Thymus (tissue), 11 donors: ENCODE data around the gene ADGRA1. TPM values are rescaled to one million over a fixed set of nuclear protein-coding genes. Genes with fewer than 3 reads are reported as not detected.

Experiments
- DNase-seq, 9 donors: peaks; one replicate each; pipeline ENCODE4 v3.0.0-alpha.2; 2013; ENCODE audit warnings: low spot score in 9 of 9, low read depth in 6 of 9, missing footprints in 1 of 9
- H3K27ac ChIP-seq, 2 donors: one replicate each; pipeline ENCODE4 v1.5.1; 2013; ENCODE audit warnings: control low read depth in 1 of 2, low read depth in 1 of 2, low read length in 1 of 2, mild to moderate bottlenecking in 1 of 2, moderate library complexity in 1 of 2
- H3K27me3 ChIP-seq, 2 donors: one replicate each; pipeline ENCODE4 v1.5.1; 2013; ENCODE audit warnings: low read length in 1 of 2; ENCODE audit not compliant: control insufficient read depth in 2 of 2, insufficient read depth in 1 of 2
- H3K36me3 ChIP-seq, 2 donors: one replicate each; pipeline ENCODE4 v1.5.1; 2013; ENCODE audit warnings: low read length in 1 of 2, mild to moderate bottlenecking in 1 of 2, moderate library complexity in 1 of 2; ENCODE audit not compliant: control insufficient read depth in 2 of 2, insufficient read depth in 2 of 2
- H3K4me1 ChIP-seq, 2 donors: one replicate each; pipeline ENCODE4 v1.5.1; 2013; ENCODE audit warnings: low read length in 2 of 2; ENCODE audit not compliant: control insufficient read depth in 2 of 2, insufficient read depth in 2 of 2
- H3K4me3 ChIP-seq, 2 donors: one replicate each; pipeline ENCODE4 v1.5.1; 2013; ENCODE audit warnings: low read length in 2 of 2, control low read depth in 1 of 2, mild to moderate bottlenecking in 1 of 2
- H3K9me3 ChIP-seq, 2 donors: one replicate each; pipeline ENCODE4 v1.5.1; 2013; ENCODE audit warnings: low read length in 1 of 2, mild to moderate bottlenecking in 1 of 2; ENCODE audit not compliant: control insufficient read depth in 2 of 2, insufficient read depth in 1 of 2
- whole genome bisulfite sequencing: extraction: QIAGEN DNeasy Blood & Tissue Kit; methylation state at CpG from one replicate; pipeline ENCODE4 v1.1.7; 2013; 5-methylcytosine and 5-hydroxymethylcytosine counted together
- polyA plus RNA-seq: library from polyadenylated mRNA; stranded (reverse); fragments of 200-250 nt; gene quantifications from one replicate; pipeline ENCODE4 v1.2.3, GENCODE V29; 2013
- total RNA-seq: library from RNA; stranded (reverse); fragments of 120-200 nt; gene quantifications from one replicate; pipeline ENCODE4 v1.2.4, GENCODE V29; 2013
- donor health status: healthy.

Gene ADGRA1
- total and polyA plus RNA-seq, 2 donors = 0.02 TPM; not detected in 1

DNA sequence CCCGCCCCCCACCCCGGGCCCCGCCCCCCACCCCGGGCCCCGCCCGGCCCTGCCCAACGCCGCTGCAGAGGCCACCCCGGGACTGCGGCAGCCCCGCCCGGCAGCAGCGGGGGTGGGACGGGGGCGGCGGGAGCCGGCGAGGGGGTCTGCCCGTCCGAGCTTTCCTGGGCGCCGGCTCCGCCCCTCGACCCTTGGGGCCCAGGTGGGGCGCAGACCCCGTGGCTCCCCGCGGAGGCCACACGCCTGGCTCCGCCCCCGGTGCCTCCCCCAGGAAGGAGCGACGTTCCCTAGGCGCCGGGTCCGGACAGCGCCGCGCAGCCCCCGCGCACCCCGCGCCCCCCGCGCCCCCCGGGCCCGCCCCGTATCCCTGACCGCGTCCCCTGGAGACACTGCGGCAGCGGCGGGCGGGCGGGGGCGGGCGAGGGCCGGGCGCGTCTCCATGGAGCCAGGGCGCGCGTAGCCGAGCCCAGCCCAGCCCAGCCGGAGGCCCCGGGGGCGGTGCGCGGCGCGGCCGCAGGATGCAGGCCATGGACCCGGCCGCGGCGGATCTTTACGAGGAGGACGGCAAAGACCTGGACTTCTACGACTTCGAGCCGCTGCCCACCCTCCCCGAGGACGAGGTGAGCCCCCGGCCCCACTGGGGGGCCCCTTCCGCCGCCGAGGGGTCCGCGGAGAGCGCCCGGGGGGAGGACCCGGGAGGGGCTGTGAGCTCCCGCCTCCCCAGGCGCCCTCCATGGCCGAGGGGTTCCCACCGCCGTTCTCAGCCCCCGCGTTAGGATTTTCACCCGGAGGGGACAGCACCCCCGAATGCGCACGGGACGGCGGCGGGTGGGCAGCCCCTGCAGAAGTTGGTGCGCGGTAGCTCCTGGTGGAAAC, 72.5 kb downstream of the ADGRA1 start, which contains the start of gene KNDC1:
Gene KNDC1, plus strand, starts transcription at position 270 of the 876 bp plus-strand sequence. Its CDS starts 249 bp downstream, at position 519.
- no peaks in the 10 kb centered on the region for H3K4me1 ChIP-seq
- no peak within 1 kb of the TSS for H3K27ac ChIP-seq
- 1% methylated on average over 108 of the region's 108 CpGs for WGBS
- H3K9me3 ChIP-seq = no peaks in the 10 kb centered on the region
- H3K36me3 ChIP-seq = no peaks in the 10 kb centered on the region
- no peak for DNase-seq
- peaks cover 32 to 46% of the 10 kb centered on the region in 2 donors for H3K27me3 ChIP-seq
- peak within 1 kb of the TSS in 1 of 2 donors; percentile 18 for H3K4me3 ChIP-seq

DNA sequence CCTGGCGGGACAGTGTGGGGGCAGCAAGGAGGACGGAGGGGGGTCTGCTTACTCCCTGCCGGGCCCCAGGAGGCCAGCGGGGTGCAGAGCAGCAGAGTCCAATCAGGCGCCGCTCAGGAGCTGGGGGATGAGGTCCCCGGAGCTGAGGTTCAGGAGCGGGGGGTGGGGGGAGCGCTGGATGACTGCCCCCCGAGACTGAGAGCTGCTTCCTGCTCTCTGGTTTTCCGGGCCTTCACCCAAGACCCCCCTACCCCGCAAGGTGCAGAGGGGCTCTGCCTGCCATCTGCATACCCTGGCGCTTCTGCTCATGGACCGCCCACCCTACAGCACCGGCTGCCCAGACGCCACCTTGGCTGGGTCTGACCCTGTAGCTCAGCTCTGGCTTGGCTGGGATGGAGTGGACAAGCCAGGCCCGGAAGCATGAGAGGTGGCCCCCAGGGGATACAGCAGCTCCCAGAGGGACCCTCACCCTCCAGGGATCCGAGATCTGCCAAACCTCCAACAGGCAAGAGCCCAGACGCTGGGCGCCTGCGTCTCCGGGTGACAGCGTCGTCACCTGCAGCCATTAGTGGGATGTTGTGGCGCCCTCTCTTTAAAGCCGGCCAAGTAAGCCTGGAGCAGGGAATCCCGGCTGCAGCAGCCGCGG, 73.2 kb downstream of the ADGRA1 start:
- Histone ChIP-seq H3K27me3 (peaks cover 32 to 46% of the 10 kb centered on the region in 2 donors), H3K9me3 (no peaks in the 10 kb centered on the region), H3K27ac (peak overlapping the region in 1 of 2 donors; percentile 9), H3K36me3 (no peaks in the 10 kb centered on the region), H3K4me1 (no peaks in the 10 kb centered on the region), H3K4me3 (no peak overlapping the region)
- 6% methylated on average over 29 of the region's 29 CpGs for WGBS
- no peak for DNase-seq

DNA sequence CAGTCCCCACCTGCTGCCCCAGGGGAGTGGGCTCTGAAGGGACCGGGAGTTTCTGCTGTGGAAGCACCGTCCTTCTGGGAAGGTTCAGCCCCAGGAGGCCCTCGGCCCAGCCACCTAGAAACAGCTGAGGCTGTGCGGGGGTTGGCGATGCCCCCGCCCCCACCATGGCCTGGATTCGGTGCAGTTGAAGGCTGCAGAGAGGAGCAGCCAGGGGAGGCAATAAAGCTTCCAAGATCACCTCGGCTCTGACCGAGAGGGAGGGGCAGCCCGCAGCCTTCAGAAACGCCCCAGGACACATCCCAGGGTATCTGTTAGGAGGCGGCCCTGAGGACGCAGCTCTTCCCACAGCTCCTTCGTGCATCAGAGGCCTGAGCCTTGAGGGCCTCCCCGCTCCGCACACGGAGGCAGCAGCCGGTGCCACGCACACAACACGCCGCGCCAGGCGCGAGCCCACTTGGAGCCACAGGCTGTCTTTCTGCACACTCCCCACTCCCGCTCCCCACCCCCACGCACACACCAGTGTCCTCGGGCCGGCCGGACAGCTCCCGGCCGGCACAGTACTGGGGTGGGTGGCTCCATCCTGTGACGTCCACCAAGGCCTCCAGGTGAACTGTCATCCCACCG, 73.9 kb downstream of the ADGRA1 start:
- no peaks in the 10 kb centered on the region for H3K36me3 ChIP-seq
- 65% methylated on average over 33 of the region's 33 CpGs for WGBS
- no peaks in the 10 kb centered on the region for H3K9me3 ChIP-seq
- H3K4me1 ChIP-seq = no peaks in the 10 kb centered on the region
- DNase-seq = no peak
- peaks cover 32 to 46% of the 10 kb centered on the region in 2 donors for H3K27me3 ChIP-seq
- H3K4me3 ChIP-seq = no peak overlapping the region
- peak overlapping the region in 1 of 2 donors; percentile 9 for H3K27ac ChIP-seq

DNA sequence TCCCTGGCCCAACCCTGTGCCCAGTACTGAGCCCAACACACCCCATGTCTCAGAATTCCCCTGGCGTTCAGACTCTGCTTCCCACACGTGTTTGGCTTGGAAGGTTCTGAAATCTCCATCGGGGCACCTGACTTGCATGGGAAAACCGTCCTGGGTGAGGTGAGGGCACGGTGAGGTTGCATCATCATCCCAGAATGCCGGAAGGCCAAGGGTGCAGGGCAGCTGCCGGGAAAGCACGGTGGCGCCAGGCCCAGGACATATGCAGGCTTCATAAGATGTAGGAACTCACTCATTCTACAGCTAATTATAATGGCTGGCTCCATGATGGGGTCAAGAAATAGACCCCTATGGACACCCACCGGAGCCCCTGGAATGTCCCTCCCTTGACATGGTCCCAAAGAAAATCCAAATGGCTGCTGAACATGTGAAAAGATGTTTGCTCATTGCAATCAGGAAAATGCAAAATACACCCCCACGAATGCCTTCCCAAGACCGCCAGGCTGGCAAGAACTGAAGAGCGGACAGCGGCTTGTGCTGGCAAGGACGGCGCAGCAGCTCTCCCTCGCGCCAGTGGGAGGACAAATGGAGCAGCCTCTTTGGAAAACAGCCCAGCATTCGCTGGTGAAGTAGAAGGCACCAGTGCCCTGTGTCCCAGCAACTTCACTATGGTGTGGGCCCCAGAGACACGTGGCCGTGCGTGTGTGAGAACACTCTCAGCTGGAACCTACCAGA, 74.6 kb downstream of the ADGRA1 start:
- DNase-seq = no peak
- 93% methylated on average over 22 of the region's 22 CpGs for WGBS
- Histone ChIP-seq H3K4me1 (no peaks in the 10 kb centered on the region), H3K4me3 (no peak overlapping the region), H3K27me3 (peaks cover 32 to 46% of the 10 kb centered on the region in 2 donors), H3K36me3 (no peaks in the 10 kb centered on the region), H3K27ac (no peak overlapping the region), H3K9me3 (no peaks in the 10 kb centered on the region)

DNA sequence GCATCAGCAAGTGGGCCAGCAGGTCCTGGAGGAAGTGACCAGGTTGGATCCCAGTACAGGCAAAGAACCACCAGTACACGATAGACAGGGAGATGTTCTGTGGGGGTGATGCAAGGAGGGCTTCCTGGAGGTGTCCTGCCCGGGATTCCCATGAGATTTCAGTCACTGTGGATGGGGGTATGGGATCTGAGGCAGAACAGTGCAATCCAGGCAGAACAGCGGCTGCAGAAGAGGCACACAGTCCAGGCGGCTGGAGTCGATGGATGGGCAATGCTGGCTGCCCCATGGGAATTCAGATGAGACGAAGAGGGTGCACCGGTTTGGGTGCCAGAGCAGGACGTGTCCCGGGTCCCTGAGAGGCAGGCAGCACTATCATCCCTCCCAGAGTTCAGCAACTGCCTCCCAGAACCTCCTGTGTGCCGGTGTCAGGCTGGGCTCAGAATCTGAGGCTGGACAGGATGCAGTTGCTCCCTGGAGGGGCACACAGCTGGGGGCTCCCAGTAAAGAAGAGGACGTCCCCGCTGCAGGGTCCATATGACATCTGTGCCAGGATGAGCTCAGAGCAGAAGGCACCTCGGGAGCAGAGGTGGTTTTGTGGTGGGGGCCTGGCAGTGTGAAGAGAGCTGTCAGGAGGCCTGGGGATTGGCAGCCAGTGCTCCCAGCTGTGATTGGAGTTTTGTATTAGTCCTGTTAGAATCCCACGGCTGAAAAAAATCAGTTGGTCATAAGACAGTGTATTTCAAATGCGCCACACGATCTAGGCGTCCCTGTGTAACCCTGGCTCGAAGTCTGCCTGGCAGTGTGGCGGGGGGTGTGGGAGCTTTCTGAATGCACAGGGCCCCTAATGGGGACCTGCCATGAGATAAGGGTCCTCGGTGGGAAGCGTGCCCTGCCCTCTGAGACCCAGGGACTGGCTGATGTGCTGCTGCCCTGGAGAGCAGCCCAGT, 75.5 kb downstream of the ADGRA1 start:
- H3K27ac ChIP-seq = no peak overlapping the region
- no peak overlapping the region for H3K4me3 ChIP-seq
- H3K27me3 ChIP-seq = peaks cover 32 to 43% of the 10 kb centered on the region in 2 donors
- H3K4me1 ChIP-seq = no peaks in the 10 kb centered on the region
- H3K9me3 ChIP-seq = no peaks in the 10 kb centered on the region
- no peak for DNase-seq
- WGBS = 84% methylated on average over 21 of the region's 21 CpGs
- no peaks in the 10 kb centered on the region for H3K36me3 ChIP-seq

DNA sequence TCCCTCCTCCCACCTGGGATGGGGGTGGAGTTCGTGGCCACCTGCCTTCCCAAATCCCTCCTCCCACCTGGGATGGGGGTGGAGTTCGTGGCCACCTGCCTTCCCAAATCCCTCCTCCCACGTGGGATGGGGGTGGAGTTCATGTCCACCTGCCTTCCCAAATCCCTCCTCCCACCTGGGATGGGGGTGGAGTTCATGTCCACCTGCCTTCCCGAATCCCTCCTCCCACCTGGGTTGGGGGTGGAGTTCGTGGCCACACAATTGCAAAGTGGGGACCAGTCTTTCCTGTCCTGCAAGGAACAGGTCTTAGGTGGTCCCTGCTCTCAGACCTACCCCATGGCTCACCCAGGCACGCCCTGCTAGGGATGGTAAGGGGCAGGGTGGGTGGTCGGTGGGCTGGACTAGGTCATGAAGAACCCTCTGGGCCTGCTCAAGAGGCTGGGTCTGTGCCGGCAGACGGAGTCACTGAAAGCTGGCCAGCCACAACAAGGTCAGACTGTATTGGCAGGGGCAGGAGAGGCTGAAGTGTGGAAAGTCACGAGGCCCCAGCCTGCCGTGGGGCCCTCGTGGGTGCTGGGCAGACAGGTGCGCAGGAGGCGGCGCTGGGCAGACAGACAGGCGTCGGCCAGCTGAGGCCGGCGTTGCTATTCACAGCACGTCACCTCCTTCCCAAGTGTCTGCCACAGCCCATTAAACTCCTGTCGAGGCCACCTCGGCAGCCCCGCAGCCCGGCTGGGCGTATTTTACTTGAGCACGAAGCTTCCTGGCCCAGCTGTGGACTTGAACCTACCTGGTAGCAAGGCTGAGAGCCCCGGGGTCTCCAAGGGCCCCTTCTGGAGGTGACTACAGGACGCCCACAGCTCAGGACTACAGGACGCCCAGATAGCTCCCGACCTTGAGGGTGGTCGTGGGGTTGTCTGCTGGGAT, 76.4 kb downstream of the ADGRA1 start:
- H3K27ac ChIP-seq = no peak overlapping the region
- H3K9me3 ChIP-seq = no peaks in the 10 kb centered on the region
- peaks cover 27 to 33% of the 10 kb centered on the region in 2 donors for H3K27me3 ChIP-seq
- no peaks in the 10 kb centered on the region for H3K4me1 ChIP-seq
- no peaks in the 10 kb centered on the region for H3K36me3 ChIP-seq
- H3K4me3 ChIP-seq = no peak overlapping the region
- no peak for DNase-seq
- WGBS = 81% methylated on average over 31 of the region's 31 CpGs

DNA sequence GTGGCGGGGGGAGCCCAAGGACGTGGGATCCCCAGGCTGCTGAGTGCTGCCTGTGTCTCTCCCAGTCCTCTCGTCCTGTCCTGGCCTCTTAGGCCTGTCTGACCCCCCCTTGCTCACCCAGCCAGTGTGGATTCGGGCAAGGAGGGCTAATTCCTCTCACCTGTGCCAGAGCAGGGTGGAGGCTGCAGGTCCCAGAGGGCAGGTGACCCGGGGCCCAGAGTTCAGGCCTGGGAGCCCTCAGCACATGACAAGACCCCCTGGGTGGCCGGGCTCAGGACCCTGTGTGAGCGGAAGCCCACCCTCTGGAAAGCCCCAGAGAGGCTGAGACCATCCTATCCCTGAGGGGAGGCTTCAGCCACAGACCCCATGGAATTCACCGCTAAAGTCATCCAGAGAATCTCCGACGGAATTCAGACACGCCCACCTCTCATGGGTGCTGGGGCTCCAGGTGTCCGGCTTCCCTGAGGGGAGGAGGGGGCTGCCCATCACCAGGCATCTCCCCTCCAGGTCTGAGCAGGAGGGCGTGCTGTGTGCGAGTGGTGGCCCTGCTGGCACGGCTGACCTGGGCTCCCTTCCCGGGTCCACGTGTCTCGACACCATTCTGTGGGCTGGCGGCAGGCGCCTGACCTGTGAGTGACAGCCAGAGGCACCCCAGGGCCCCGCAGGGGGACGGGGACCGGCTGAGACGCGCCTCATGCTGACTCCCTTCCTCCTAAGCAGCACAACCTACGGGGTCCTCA, 77.3 kb downstream of the ADGRA1 start:
- WGBS = 86% methylated on average over 26 of the region's 26 CpGs
- peaks cover 18 to 27% of the 10 kb centered on the region in 2 donors for H3K27me3 ChIP-seq

More for the DNA sequence above, 77.3 kb downstream of the ADGRA1 start:
- Histone ChIP-seq H3K9me3 (no peaks in the 10 kb centered on the region), H3K4me1 (no peaks in the 10 kb centered on the region), H3K36me3 (no peaks in the 10 kb centered on the region), H3K27ac (no peak overlapping the region), H3K4me3 (no peak overlapping the region)
- DNase-seq = no peak
